Muscle layer of colon (tissue), 2 donors: ENCODE results near the gene PCDHGB3.
"Not testable (repeated sequence)": the region's sequence is repeated elsewhere in the genome, so short reads cannot be mapped to it uniquely, and the experiment has no call there.

Experiments
- H3K27ac ChIP-seq: one replicate; pipeline ENCODE4 v1.7.0; 2013; ENCODE audit warnings: low read depth, mild to moderate bottlenecking, low read length, moderate library complexity
- H3K27me3 ChIP-seq, 2 donors: one replicate each; pipeline ENCODE4 v1.7.0; 2013; ENCODE audit warnings: low read length in 2 of 2, mild to moderate bottlenecking in 2 of 2; ENCODE audit not compliant: insufficient read depth in 2 of 2, control insufficient read depth in 1 of 2
- H3K36me3 ChIP-seq: one replicate; pipeline ENCODE4 v1.7.0; 2013; ENCODE audit warnings: mild to moderate bottlenecking, low read length; ENCODE audit not compliant: insufficient read depth
- H3K4me1 ChIP-seq: one replicate; pipeline ENCODE4 v1.7.0; 2013; ENCODE audit warnings: mild to moderate bottlenecking, low read length; ENCODE audit not compliant: insufficient read depth
- H3K4me3 ChIP-seq, 2 donors: one replicate each; pipeline ENCODE4 v1.7.0; 2013; ENCODE audit warnings: low read length in 2 of 2, low read depth in 1 of 2, mild to moderate bottlenecking in 1 of 2, moderate library complexity in 1 of 2
- H3K9ac ChIP-seq: one replicate; pipeline ENCODE4 v1.7.0; 2013; ENCODE audit warnings: low read length
- H3K9me3 ChIP-seq: one replicate; pipeline ENCODE4 v1.7.0; 2013; ENCODE audit warnings: mild to moderate bottlenecking, low read length
- donor health status: abdominal sarcoma.
- donor health status: Adenocarcinoma of cecum.

PCDHGB3 gene

GRCh38 chr5:141399555-141400258, 29.7 kb downstream of the PCDHGB3 start:
- H3K36me3 ChIP-seq, result no peaks in the 10 kb centered on the region
- H3K27ac ChIP-seq, result no peak overlapping the region
- peaks cover 70% of the 10 kb centered on the region for H3K9me3 ChIP-seq
- no peaks in the 10 kb centered on the region for H3K4me1 ChIP-seq
- H3K4me3 ChIP-seq, result peak overlapping the region; percentile 11 to 22
- H3K9ac ChIP-seq, result no peak overlapping the region
- no peaks in the 10 kb centered on the region for H3K27me3 ChIP-seq

GRCh38 chr5:141402553-141403243, 32.7 kb downstream of the PCDHGB3 start, which contains the start of gene PCDHGA9:
Gene PCDHGA9 (plus strand): TSS chr5:141402778. CDS start chr5:141402953, 175 bp downstream.
- H3K9ac ChIP-seq, result no peak within 1 kb of the TSS
- no peak within 1 kb of the TSS for H3K27ac ChIP-seq
- no peaks in the 10 kb centered on the region for H3K27me3 ChIP-seq
- H3K9me3 ChIP-seq, result peaks cover 73% of the 10 kb centered on the region
- no peaks in the 10 kb centered on the region for H3K36me3 ChIP-seq
- H3K4me3 ChIP-seq, result peak within 1 kb of the TSS in 1 of 2 donors; percentile 36
- H3K4me1 ChIP-seq, result no peaks in the 10 kb centered on the region

- H3K27me3 ChIP-seq, result no peaks in the 10 kb centered on the region
Observed at GRCh38 chr5:141403387-141403786, 33.3 kb downstream of the PCDHGB3 start.

GRCh38 chr5:141407790-141408505, 37.9 kb downstream of the PCDHGB3 start, which contains the start of gene PCDHGB6:
Gene PCDHGB6 (plus strand): TSS chr5:141408021. CDS start chr5:141408203, 182 bp downstream.
- Histone ChIP-seq H3K4me3 (peak within 1 kb of the TSS in 1 of 2 donors; percentile 49), H3K9me3 (peaks cover 86% of the 10 kb centered on the region)
- not testable (repeated sequence) for H3K27me3 ChIP-seq, H3K36me3 ChIP-seq, H3K27ac ChIP-seq, H3K9ac ChIP-seq, H3K4me1 ChIP-seq

More at GRCh38 chr5:141403387-141403786, 33.3 kb downstream of the PCDHGB3 start:
- Histone ChIP-seq H3K4me3 (peak overlapping the region in 1 of 2 donors; percentile 36), H3K4me1 (no peaks in the 10 kb centered on the region), H3K9ac (no peak overlapping the region), H3K27ac (no peak overlapping the region), H3K36me3 (no peaks in the 10 kb centered on the region), H3K9me3 (peaks cover 80% of the 10 kb centered on the region)

- Histone ChIP-seq H3K4me1 (no peaks in the 10 kb centered on the region), H3K27ac (no peak overlapping the region), H3K4me3 (peak overlapping the region; percentile 11 to 49), H3K9ac (no peak overlapping the region), H3K36me3 (no peaks in the 10 kb centered on the region), H3K27me3 (no peaks in the 10 kb centered on the region), H3K9me3 (peaks cover 82% of the 10 kb centered on the region)
Observed at GRCh38 chr5:141409598-141410306, 39.7 kb downstream of the PCDHGB3 start.

GRCh38 chr5:141411575-141411974, 41.5 kb downstream of the PCDHGB3 start:
- Histone ChIP-seq H3K36me3 (no peaks in the 10 kb centered on the region), H3K27me3 (no peaks in the 10 kb centered on the region), H3K27ac (no peak overlapping the region), H3K4me1 (no peaks in the 10 kb centered on the region), H3K9ac (no peak overlapping the region), H3K4me3 (peak overlapping the region in 1 of 2 donors; percentile 35), H3K9me3 (peaks cover 81% of the 10 kb centered on the region)

- Histone ChIP-seq H3K36me3 (no peaks in the 10 kb centered on the region), H3K27ac (no peak within 1 kb of the TSS), H3K4me3 (peak within 1 kb of the TSS in 1 of 2 donors; percentile 51), H3K9me3 (peaks cover 73% of the 10 kb centered on the region), H3K4me1 (no peaks in the 10 kb centered on the region), H3K27me3 (no peaks in the 10 kb centered on the region), H3K9ac (no peak within 1 kb of the TSS)
Observed at GRCh38 chr5:141412854-141413539, 43.0 kb downstream of the PCDHGB3 start, which contains the start of gene PCDHGA10. Gene PCDHGA10 (plus strand): TSS chr5:141412987. CDS start chr5:141413176, 189 bp downstream.

- no peaks in the 10 kb centered on the region for H3K4me1 ChIP-seq
- H3K27me3 ChIP-seq, result no peaks in the 10 kb centered on the region
- peak overlapping the region in 1 of 2 donors; percentile 51 for H3K4me3 ChIP-seq
- H3K36me3 ChIP-seq, result no peaks in the 10 kb centered on the region
- peaks cover 73% of the 10 kb centered on the region for H3K9me3 ChIP-seq
- H3K27ac ChIP-seq, result no peak overlapping the region
- no peak overlapping the region for H3K9ac ChIP-seq
Observed at GRCh38 chr5:141413540-141414069, 43.6 kb downstream of the PCDHGB3 start.

GRCh38 chr5:141414548-141415274, 44.7 kb downstream of the PCDHGB3 start:
- not testable (repeated sequence) for H3K36me3 ChIP-seq, H3K27ac ChIP-seq, H3K4me1 ChIP-seq, H3K4me3 ChIP-seq, H3K27me3 ChIP-seq, H3K9ac ChIP-seq
- peaks cover 73% of the 10 kb centered on the region for H3K9me3 ChIP-seq

- not testable (repeated sequence) for H3K36me3 ChIP-seq
- peaks cover 73% of the 10 kb centered on the region for H3K9me3 ChIP-seq
Observed at GRCh38 chr5:141415275-141415618, 45.2 kb downstream of the PCDHGB3 start.

More at GRCh38 chr5:141415275-141415618, 45.2 kb downstream of the PCDHGB3 start:
- not testable (repeated sequence) for H3K4me1 ChIP-seq, H3K27me3 ChIP-seq, H3K4me3 ChIP-seq, H3K27ac ChIP-seq, H3K9ac ChIP-seq
